Prostate gland (tissue), 2 donors: ENCODE data around the gene RTN4RL1.

Experiments
- CTCF ChIP-seq, 4 experiments: fragments of 200-600 bp in 2 of 4; fragments of 450-650 bp in 2 of 4; sonication (generic) in 2 of 4; IDR thresholded peaks; 1 replicate in 3 of 4; 2 replicates in 1 of 4; pipeline ENCODE4 v1.5.1; 2016 to 2019; ENCODE audit warnings: antibody characterized with exemption in 4 of 4, mild to moderate bottlenecking in 2 of 4, moderate library complexity in 2 of 4
- POLR2AphosphoS5 ChIP-seq: sonication (generic); formaldehyde crosslinking; IDR thresholded peaks from one replicate; pipeline ENCODE4 v1.6.1; 2017; ENCODE audit warnings: antibody characterized with exemption

DNA sequence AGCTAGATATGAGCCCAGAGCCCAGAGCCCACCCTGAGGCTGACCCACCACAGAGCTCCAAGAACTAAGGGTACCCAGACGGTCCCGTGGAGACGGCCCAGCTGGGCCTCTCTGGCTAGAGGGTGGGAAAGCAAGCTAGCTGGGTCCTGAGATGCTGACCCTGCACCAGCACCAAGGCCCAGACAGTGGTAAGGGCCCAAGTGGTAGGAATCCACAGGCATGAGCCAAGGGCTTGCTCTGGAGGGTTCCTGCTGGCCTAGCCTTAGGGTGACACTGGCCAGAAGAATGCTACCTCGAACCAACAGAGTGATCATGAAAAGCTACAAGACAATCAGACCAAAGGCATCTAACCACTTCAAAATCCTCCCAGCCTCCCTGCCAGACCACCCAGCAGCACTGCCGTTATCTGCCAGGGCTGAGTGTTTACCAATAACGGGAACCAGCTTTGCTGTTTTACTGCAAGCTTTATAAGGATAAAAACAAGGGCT lies 42.9 kb upstream of the RTN4RL1 start:
- TF ChIP-seq CTCF (IDR thresholded peaks at IDR 0.05) (no peak), POLR2AphosphoS5 (no peak)
